AG09319 (cell line): Measurements from ENCODE around the gene ST3GAL4.

ENCODE experiments used
- DNase-seq: peaks from one replicate; pipeline ENCODE4 v3.0.0-alpha.2; 2010; ENCODE audit warnings: low read depth; ENCODE audit errors: extremely low read depth
- TF ChIP-seq, protein P1 (sequence below): IDR thresholded peaks from 2 replicates; pipeline ENCODE4 v1.5.1; 2011; ENCODE audit warnings: low read depth, mild to moderate bottlenecking, inconsistent platforms, low read length, moderate library complexity

The ST3GAL4 gene

GRCh38 chr11:126311401-126312291, 43.8 kb upstream of the ST3GAL4 start:
- TF ChIP-seq, protein P1, sequence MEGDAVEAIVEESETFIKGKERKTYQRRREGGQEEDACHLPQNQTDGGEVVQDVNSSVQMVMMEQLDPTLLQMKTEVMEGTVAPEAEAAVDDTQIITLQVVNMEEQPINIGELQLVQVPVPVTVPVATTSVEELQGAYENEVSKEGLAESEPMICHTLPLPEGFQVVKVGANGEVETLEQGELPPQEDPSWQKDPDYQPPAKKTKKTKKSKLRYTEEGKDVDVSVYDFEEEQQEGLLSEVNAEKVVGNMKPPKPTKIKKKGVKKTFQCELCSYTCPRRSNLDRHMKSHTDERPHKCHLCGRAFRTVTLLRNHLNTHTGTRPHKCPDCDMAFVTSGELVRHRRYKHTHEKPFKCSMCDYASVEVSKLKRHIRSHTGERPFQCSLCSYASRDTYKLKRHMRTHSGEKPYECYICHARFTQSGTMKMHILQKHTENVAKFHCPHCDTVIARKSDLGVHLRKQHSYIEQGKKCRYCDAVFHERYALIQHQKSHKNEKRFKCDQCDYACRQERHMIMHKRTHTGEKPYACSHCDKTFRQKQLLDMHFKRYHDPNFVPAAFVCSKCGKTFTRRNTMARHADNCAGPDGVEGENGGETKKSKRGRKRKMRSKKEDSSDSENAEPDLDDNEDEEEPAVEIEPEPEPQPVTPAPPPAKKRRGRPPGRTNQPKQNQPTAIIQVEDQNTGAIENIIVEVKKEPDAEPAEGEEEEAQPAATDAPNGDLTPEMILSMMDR, result no peak
- DNase-seq, result no peak

DNA sequence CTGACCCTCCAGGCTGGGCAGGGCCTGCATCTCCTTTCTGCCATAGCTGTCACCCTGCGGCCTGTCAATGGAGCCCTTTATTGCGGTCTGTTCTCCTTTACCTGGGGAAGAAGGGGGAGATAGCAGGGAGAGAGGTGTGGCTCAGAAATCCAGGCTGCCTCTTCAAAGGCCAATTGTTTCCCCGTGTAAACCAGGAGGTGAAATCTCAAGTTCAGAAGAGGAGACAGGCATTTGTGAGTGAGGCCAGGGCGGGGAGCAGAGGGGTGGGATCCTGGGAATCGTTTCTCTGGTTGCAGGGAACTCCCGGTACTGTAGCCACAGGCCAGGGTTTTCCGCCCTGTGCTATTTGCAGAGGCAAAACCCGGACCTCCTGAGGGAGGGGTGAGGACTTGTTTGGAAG, 42.5 kb upstream of the ST3GAL4 start:
- DNase-seq, result no peak
- TF ChIP-seq, protein P1, result no peak

- DNase-seq, result no peak
- TF ChIP-seq, protein P1, result no peak
Measured at GRCh38 chr11:126313826-126314225, 41.7 kb upstream of the ST3GAL4 start.

DNA sequence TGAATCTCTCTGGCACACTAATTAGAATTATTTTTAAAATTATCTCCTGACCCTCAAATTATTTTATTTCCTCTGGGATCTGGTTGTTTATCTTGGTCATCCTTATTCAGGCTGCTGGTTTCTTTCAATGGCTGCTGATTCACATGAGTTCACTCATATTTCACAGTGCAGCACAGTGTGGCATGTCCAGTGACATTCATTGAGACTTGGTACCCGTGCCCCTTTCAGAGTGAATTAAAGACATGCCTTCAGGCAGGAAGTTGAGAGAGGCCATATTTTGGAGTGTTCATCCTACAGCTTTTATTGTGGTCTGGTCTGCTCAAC, 38.1 kb upstream of the ST3GAL4 start:
- DNase-seq, result no peak
- TF ChIP-seq, protein P1, result no peak

DNA sequence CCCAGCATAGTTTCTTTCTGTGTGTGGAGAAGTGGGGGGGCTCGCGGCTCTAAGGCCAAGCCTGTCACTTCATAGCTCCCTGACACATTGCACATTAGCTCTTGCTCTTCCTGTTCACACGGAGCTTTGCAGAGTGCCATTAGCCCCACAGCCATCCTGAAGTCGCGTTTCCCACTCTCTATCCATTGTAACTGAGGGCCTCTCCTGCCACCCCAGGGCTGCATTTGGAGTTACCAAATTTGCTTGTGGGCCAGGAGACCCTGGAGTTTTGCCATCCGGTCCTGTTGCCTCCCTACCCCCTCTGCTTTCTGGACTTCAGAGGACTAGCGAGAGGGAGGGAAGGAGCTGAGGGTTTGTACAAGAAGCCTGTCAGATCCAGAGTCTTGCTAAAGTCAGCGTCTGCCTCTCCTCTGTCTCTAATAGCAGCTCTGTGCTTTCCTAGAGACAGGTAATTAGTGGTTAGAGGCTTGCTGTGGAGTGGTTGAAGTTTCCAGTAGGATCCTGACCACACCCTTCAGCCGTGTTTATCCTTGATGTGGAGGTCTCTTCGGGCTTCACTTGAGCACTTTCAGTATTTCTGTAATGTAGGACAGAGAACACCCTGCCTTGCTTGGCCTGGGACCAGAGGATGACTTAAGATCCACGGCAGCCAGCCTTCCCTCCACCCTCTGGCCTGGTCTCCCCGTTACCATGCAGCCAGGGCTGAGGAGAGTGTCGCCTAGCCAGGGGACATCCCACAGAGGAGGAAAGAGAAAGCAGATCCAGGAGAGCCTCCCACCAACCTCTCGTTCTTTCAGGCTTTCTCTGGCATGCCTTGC, 37.5 kb upstream of the ST3GAL4 start:
- DNase-seq, result peak; percentile 68
- TF ChIP-seq, protein P1, result no peak

- TF ChIP-seq, protein P1, result no peak
Measured at GRCh38 chr11:126318574-126319373, 36.7 kb upstream of the ST3GAL4 start.

GRCh38 chr11:126319374-126319740, 36.1 kb upstream of the ST3GAL4 start:
- DNase-seq, result no peak
- TF ChIP-seq, protein P1, result no peak

More at GRCh38 chr11:126318574-126319373, 36.7 kb upstream of the ST3GAL4 start:
- DNase-seq, result peak; percentile 88
